ENCODE results near the gene SMPX. TPM values are rescaled to one million over a fixed set of nuclear protein-coding genes. Genes with fewer than 3 reads are reported as not detected.

The SMPX gene
- total and polyA plus RNA-seq, 8 donors: 1.0 to 126 (median 13.9) TPM; not detected in 2

GRCh38 chrX:21715337-21715736 lies 42.6 kb downstream of the SMPX start:
- intact Hi-C loops (cut with DNase I; ENCODE audit: low total_unique reads): no loop called here
- Histone ChIP-seq H3K4me3 (no peak overlapping the region), H3K9me3 (no peaks in the 10 kb centered on the region), H3K4me1 (no peaks in the 10 kb centered on the region), H3K36me3 (no peaks in the 10 kb centered on the region), H3K27me3 (no peaks in the 10 kb centered on the region), H3K27ac (no peak overlapping the region)
- TF ChIP-seq EP300 (IDR thresholded peaks at IDR 0.05) (no peak), POLR2A (IDR thresholded peaks at IDR 0.05) (no peak), POLR2AphosphoS5 (IDR thresholded peaks at IDR 0.05) (no peak), CTCF (IDR thresholded peaks at IDR 0.05) (no peak)
- 29 to 57% (median 38%) methylated on average over 2 of the region's 2 CpGs for WGBS, 5 donors
- DNase-seq: no peak

GRCh38 chrX:21711848-21712197 lies 46.1 kb downstream of the SMPX start:
- no peak for DNase-seq
- no peaks in the 10 kb centered on the region for H3K4me1 ChIP-seq
- TF ChIP-seq EP300 (IDR thresholded peaks at IDR 0.05): no peak
- H3K27ac ChIP-seq: no peak overlapping the region
- no peak overlapping the region for H3K4me3 ChIP-seq
- WGBS, 5 donors: 50 to 77% (median 75%) methylated on average over 2 of the region's 2 CpGs
- intact Hi-C loops (cut with DNase I; ENCODE audit: low total_unique reads): no loop called here
- H3K36me3 ChIP-seq: no peaks in the 10 kb centered on the region
- no peaks in the 10 kb centered on the region for H3K27me3 ChIP-seq
- H3K9me3 ChIP-seq: peaks cover 0 to 10% (median 3%) of the 10 kb centered on the region in 4 donors

- H3K36me3 ChIP-seq: no peaks in the 10 kb centered on the region
- WGBS, 5 donors: 60 to 80% (median 71%) methylated on average over 7 of the region's 7 CpGs
- H3K4me1 ChIP-seq: no peaks in the 10 kb centered on the region
- no peak for DNase-seq
- H3K27ac ChIP-seq: no peak overlapping the region
- H3K4me3 ChIP-seq: no peak overlapping the region
- peaks cover 0 to 10% (median 3%) of the 10 kb centered on the region in 4 donors for H3K9me3 ChIP-seq
- intact Hi-C loops (cut with DNase I; ENCODE audit: low total_unique reads): no loop called here
- no peak for TF ChIP-seq EP300 (IDR thresholded peaks at IDR 0.05)
- TF ChIP-seq CTCF (IDR thresholded peaks at IDR 0.05): no peak
- no peak for TF ChIP-seq POLR2AphosphoS5 (IDR thresholded peaks at IDR 0.05)
- TF ChIP-seq POLR2A (IDR thresholded peaks at IDR 0.05): no peak
- no peaks in the 10 kb centered on the region for H3K27me3 ChIP-seq
Measured at GRCh38 chrX:21711129-21711847, 46.6 kb downstream of the SMPX start.

GRCh38 chrX:21708116-21708515 lies 49.8 kb downstream of the SMPX start:
- Histone ChIP-seq H3K27me3 (no peaks in the 10 kb centered on the region), H3K4me1 (no peaks in the 10 kb centered on the region), H3K36me3 (no peaks in the 10 kb centered on the region), H3K4me3 (no peak overlapping the region), H3K9me3 (peaks cover 0 to 10% (median 3%) of the 10 kb centered on the region in 4 donors), H3K27ac (no peak overlapping the region)
- TF ChIP-seq POLR2AphosphoS5 (IDR thresholded peaks at IDR 0.05): no peak
- no peak for TF ChIP-seq EP300 (IDR thresholded peaks at IDR 0.05)
- no peak for TF ChIP-seq POLR2A (IDR thresholded peaks at IDR 0.05)
- TF ChIP-seq CTCF (IDR thresholded peaks at IDR 0.05): no peak
- DNase-seq: no peak
- intact Hi-C loops (cut with DNase I; ENCODE audit: low total_unique reads): no loop called here

GRCh38 chrX:21705225-21705624 lies 52.7 kb downstream of the SMPX start:
- H3K27ac ChIP-seq: no peak overlapping the region
- no peak overlapping the region for H3K4me3 ChIP-seq
- 40 to 84% (median 46%) methylated on average over 4 of the region's 4 CpGs for WGBS, 5 donors
- TF ChIP-seq POLR2AphosphoS5 (IDR thresholded peaks at IDR 0.05): no peak
- TF ChIP-seq EP300 (IDR thresholded peaks at IDR 0.05): no peak
- TF ChIP-seq POLR2A (IDR thresholded peaks at IDR 0.05): no peak
- TF ChIP-seq CTCF (IDR thresholded peaks at IDR 0.05): no peak
- H3K36me3 ChIP-seq: no peaks in the 10 kb centered on the region
- peaks cover 0 to 10% (median 3%) of the 10 kb centered on the region in 4 donors for H3K9me3 ChIP-seq
- DNase-seq: no peak
- no peaks in the 10 kb centered on the region for H3K27me3 ChIP-seq
- intact Hi-C loops (cut with DNase I; ENCODE audit: low total_unique reads): no loop called here
- no peaks in the 10 kb centered on the region for H3K4me1 ChIP-seq

Data from stomach (tissue), 9 donors.